ENCODE data around the gene AP1S1. TPM values are rescaled to one million over a fixed set of nuclear protein-coding genes. Genes with fewer than 3 reads are reported as not detected.
A peak's percentile ranks its signal among the peaks of the same experiment; 100 is the strongest.

Gene AP1S1
- total RNA-seq, 1 donor from 2014 or later = 63.9 TPM

DNA sequence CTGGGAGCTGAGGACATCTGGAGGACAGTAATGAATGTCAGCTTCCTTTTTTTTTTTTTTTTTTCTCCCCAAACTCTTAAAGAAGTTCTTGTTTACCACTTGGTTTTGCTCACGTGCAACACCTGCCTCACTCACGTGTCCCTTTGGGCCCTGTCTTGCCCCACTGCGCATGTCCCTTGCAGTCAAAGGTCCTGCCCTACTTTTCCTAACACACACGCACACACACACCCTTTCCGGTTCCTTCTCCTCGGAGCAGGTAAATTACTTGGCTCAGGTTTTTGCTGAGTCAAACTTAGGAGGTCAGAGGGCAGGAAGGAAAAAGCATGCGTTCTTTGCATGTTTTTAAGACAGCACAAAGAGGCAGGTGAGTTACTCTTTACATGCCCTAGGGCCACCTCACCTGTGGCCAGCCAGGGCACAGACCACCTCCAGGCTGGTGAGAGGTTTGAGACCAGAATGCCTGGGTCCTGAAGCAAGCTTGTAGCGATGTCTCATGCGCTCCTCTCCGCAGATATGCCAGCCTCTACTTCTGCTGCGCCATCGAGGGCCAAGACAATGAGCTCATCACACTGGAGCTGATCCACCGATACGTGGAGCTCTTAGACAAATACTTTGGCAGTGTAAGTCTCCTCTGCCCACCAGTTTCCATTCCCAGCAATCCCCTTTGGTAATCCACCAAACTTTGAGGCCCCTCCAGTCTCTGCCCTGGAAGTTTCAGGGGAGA lies 2.8 kb downstream of the AP1S1 start:
- no peak for DNase-seq (ENCODE audit: low spot score)

DNA sequence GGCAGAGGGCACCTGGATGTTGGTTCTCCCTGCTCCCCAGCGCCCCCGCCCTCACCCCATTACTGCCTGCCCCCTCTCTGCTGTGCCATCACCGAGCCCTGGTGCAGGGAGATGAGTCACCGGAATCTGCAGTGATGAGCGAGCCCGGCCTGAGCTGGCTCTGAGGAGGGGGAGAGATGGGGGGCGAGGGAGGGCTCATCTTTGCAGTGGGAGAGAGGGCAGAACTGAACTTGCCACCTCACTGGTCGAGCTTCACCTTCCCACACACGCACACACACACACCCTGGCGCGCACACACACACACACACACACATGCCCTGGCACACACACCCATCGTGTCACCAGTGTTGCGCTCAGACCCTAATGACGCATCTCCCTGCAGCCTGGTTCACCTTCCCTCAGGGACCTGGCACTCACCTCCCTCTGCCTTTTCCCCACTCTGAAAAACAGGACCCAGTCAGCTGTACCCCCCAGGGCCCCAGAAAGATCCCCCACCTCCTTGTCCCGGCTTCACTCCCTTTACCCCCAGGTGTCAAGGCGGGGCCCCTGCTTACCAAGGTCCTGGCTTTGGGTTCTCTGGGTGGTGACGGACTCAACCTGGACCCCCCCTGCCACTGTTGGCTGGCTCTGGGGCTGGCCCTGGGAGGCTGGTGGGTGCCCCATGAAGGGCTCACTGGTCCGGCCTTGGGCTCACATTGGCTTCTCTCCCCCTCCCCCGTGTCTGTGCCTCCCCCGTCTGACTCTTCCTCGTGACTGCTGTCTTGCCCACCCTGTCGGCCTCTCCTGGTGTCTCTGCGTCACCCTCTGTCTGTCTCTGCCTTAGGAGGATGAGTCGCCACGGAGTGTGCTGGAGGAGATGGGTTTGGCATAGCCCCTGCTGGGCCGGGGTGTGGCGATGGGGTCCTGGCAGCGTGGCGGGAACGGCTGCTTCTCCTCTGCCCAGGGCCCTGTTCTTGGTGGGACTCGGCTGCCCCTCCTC lies 5.7 kb downstream of the AP1S1 start:
- no peak for DNase-seq (ENCODE audit: low spot score)

GRCh38 chr7:101160910-101161309 lies 6.6 kb downstream of the AP1S1 start:
- no peak for DNase-seq (ENCODE audit: low spot score)

GRCh38 chr7:101161692-101162471 lies 7.6 kb downstream of the AP1S1 start:
- DNase-seq (ENCODE audit: low spot score) = no peak

- DNase-seq (ENCODE audit: low spot score) = no peak
These were observed 8.4 kb downstream of the AP1S1 start for GRCh38 chr7:101162551-101163278.

DNA sequence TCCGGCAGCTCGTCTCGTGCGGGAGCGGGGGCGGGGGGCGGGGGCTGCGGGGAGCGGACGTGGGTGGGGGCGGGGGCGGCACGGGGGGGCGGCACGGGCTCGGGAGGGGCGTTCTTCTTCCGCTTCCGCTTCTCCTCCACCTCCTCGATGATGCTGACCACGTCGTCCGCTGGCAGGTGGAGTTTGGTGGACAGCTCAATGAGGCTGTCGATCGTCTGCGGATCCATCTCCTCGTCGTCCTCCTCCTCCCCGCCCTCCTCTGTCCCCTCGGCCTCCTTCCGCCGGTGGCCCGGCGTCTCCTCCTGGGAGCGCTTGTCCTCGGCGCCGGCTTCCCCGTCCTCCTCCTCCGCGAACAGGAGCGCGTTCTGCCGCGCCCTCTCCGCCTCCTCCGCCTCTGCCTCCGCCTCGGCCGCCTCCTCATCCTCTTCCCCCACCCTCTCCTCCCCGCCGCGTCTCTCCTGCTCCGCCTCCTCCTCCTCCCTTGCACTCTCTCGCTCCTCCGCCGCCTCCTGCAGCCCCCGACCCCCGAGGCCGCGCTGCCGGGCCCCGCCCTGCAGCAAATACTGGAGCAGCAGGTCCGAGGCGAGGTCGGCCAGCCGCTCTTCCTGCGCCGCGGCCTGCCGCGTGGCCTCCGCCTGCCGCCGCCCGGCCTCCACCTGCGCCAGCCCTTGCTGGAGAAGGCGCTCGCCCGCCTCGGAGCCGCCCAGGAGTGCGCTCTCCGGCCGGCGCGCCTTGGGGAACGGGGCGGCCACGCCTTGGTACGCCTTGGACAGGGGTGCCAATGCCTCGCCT lies 9.2 kb downstream of the AP1S1 start:
- DNase-seq (ENCODE audit: low spot score) = no peak

DNA sequence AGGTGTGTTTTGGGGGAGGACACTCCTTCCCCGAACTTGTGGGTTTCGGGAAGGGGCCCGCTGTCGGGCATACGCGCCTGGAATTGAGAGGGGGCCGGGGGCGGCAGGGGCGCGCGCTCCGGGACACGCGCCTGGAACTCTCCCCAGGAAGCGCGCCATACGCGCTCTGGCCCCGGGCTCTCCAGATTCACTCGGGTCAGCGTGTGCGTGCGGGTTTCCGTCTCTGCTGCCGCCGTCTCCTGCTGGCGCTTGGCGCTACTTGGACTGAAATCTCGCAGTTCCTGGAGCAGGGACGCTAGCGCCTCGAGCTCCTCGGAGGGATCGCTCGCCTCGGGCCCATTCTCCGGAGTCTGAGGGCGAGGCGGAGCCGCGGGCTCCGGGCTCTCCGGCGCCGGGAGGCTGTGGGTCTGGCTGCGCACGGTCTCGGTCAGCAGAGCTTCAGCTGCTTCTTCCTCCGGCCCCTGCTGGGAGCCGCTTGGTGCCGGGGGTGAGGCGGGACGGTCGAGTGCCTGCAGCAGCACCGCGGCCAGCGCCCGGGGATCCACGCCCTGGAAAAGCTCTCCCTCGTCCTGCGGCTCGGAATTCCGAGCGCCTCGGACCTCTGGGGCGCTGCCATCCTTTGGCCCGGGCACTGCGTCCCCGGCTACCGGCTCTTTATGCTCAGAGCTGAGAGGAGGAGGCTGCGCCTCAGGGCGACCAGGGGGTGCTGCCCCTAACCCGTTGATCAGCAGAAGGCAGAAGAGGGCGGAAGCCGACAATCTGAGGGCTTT lies 10.0 kb downstream of the AP1S1 start:
- no peak for DNase-seq (ENCODE audit: low spot score)

GRCh38 chr7:101165075-101165957 lies 11.0 kb downstream of the AP1S1 start, which contains the start of gene VGF:
Gene VGF, minus strand, starts transcription at chr7:101165569. Its CDS starts 726 bp downstream, at chr7:101164843.
- peak; percentile 93 for DNase-seq (ENCODE audit: low spot score)

DNA sequence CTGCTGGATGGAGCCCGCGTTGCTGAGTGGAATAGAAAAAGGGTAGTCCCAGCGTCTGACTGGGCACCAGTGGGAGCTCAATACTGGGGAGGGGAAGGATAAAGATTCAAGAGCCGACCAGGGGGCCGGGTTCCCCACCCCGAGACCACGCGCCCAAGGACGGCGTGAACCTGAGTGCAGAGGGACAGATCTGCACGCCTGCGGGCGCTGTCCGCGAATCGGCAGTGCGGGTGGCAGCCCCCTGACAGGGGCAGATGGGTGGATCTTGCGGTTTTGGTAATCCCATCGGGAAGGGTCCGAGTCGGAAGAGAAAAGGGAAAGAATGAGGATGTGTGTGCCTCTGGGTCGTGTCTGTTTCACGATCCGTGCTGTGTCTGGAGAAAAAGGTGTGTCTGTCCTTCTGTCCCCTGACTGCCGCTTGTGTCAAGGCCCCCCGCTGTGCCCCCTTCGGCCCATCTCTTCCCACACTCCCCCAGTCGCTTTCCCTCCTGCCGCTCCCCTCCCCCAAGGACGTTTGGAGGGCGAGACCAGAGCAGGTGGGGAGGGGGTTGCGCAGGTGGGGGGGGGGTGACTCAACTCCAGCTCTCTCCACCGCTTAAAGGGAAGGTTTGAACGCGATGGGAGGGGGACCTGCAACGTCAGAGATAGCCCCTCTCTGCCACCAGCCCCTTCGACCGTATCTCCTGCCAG lies 11.8 kb downstream of the AP1S1 start:
- no peak for DNase-seq (ENCODE audit: low spot score)

DNA sequence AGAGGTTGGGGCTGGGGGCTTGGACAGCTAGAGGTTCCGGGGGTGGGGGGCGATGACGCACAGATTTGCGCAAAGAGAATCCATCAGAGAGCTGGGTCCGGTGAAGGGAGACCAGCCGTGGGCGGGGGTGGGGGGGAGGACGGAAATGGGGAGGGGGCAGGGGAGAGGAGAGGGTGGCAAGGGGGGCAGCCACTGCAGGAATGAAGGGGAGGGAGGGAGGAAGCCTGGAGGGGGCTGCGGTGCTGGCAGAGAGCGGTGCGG lies 12.3 kb downstream of the AP1S1 start:
- no peak for DNase-seq (ENCODE audit: low spot score)

GRCh38 chr7:101166909-101167644 lies 12.8 kb downstream of the AP1S1 start:
- DNase-seq (ENCODE audit: low spot score) = no peak

GRCh38 chr7:101167645-101168411 lies 13.6 kb downstream of the AP1S1 start:
- DNase-seq (ENCODE audit: low spot score) = no peak

- DNase-seq (ENCODE audit: low spot score) = no peak
These were observed 14.3 kb downstream of the AP1S1 start for GRCh38 chr7:101168412-101169049.

DNA sequence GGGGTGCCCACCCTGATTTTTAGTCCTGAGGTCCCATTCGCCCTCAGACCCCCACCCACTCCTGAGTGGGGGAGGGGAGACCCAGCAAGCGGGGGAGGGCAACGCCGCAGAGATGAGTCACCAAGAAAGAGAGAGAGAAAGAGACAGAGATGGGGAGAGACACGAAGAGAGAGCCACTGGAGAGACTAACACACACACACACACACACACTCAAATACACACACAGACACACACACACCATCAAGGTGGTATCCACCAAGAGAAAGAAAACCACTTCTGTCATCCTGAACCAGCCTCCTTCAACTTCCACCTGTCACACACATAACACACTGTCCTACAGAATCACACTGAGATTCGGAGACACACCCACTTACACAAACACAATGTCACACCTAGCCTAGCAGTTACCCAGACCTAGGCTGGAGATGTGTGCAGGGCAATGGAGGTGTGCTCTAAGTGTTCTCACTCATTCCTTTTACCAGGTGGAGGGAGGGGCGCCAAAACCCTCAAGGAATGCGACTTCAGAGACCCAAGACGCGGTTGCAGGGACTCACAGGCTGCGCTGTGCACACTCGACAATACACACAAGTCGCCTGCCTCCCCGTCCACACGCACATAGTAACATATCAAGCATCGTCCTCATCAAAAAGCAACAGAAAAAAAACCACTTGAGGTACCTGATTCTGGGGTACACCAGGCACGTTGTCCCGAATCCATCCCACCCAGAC lies 15.0 kb downstream of the AP1S1 start:
- no peak for DNase-seq (ENCODE audit: low spot score)

DNA sequence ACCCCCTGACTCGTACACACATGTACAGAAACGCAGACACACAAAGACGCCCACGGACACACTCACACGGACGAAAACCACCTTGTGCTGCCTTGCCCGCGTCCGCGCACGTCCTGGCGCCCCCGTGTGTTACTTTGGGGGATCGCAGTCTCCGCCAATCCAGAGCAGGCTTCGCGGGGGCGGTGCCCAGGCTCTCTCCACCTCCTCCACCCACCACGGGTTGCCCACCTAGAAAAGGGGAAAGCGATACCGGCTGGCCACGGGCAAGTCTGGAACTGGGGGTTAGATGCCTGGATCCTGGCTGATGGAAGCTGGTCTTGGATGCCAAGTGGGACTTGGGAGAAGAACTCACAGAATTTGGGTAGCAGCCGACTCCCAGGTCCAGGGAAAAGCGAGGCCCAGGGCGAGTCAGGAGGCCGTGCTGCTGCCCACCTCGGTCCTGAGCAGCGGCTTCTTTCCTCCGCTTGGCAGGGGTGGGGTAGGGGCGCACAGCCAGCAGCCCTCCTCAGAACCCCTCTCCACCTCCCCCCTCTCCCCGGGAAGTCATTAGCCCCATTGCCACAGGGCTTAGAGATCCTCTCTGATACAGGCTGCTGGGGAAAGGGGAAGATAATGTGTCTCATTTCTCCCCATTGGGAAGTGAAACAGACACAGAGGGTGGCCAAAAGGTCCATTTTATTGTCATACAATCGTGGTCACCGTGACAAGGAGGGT lies 15.7 kb downstream of the AP1S1 start:
- peak; percentile 62 for DNase-seq (ENCODE audit: low spot score)

Data from mucosa of gallbladder (tissue), 1 donor.